Stimulated activated CD8-positive, alpha-beta memory T cell treated with anti-CD3 and anti-CD28 coated beads, Interleukin-4, amount 100 ng/mL, for 24 hours (primary cell): ENCODE measurements around the gene LCN2.
"Not testable (repeated sequence)": the region's sequence is repeated elsewhere in the genome, so short reads cannot be mapped to it uniquely, and the experiment has no call there.

Experiments
- DNase-seq: peaks from one replicate; pipeline ENCODE4 v3.0.0-alpha.2; 2020; ENCODE audit warnings: low read depth

LCN2 gene

DNA sequence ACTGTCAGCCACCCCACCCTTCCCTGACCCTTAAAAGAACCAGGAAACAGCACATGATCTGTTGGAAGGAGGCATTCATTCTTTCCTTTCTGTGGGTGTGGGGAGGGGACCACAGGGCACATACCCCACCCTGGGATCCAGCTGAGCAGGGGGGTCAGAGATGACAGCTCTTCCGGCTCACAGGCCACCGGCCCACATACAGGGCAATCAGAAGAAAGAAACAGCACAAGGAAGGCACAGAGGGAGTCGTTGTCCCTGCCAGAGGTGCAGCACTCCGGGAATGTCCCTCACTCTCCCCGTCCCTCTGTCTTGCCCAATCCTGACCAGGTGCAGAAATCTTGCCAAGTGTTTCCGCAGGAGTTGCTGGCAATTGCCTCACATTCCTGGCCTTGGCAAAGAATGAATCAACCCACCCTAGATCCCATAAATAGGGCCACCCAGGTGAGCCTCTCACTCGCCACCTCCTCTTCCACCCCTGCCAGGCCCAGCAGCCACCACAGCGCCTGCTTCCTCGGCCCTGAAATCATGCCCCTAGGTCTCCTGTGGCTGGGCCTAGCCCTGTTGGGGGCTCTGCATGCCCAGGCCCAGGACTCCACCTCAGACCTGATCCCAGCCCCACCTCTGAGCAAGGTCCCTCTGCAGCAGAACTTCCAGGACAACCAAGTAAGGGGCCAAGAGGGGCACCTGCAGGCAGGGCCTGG is at the start of gene LCN2:
TSS of gene LCN2 (plus strand) at position 453 of the 701 bp plus-strand sequence. CDS start at position 526, 73 bp downstream.
- DNase-seq, result no peak

DNA sequence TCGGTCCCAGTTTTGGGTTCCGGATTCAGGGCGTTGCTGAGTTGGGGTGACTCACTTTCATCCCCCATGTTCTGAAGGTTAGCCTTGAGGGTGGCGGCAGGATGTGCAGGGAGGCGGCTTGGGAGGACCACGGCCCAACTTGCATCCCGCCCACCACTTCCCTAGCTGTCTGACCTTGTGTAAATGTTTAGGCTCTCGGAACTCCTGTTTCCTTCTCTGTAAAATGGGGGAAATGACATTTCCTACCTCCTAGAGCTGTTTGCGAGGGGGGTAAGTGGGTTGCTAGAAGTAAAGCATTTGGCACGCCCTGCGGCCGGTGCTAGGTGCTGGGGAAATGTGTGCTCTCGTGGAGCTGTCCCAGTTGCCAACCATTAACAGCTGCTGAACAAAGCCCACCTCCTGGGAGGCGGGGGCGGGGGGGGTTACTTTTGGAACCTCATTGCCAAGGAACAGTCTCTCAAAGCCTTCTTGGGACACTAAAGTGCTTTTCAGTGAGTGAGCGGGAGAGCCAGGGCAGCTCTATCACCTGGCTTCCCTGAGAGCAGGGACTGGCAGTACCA is 49.2 kb upstream of the LCN2 start:
- no peak for DNase-seq

DNA sequence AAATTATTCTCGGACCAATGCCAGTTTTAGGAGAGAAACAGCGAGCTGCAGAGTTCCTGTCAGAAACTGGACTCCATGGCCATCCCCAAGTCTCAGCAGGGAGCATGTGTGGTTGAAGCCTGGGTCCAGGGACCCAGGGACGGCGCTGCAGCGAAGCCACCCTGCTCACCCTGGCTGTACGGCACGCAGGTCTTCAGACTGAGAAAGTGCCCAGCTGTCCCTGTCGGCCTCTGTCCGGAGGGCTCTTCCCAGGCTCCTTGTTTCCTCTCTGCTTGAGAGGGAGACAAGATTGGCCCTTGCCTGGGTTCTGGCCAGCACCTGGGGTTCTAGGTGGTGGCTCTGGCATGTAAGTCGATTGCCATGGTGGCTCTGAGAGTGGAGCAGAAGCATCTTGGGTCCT is 48.7 kb upstream of the LCN2 start:
- DNase-seq, result no peak

DNA sequence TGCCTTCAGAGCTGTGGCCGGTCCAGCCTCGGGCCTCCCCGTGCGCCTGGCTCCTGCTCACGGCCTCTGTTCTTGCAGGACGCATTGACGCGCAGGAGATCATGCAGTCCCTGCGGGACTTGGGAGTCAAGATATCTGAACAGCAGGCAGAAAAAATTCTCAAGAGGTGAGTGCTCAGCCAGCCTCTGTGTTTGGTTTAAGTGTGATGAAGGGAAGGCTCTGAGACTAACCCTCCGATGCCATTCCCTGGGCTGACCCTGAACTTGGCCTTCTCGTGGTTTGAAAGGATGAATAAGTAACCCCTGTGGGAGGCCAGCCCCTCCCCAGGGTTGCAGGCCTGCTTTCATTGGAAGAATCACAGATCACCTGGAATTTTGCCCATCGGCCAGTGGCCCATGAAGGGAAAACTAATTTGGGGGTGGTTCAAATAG is 48.0 kb upstream of the LCN2 start:
- no peak for DNase-seq

DNA sequence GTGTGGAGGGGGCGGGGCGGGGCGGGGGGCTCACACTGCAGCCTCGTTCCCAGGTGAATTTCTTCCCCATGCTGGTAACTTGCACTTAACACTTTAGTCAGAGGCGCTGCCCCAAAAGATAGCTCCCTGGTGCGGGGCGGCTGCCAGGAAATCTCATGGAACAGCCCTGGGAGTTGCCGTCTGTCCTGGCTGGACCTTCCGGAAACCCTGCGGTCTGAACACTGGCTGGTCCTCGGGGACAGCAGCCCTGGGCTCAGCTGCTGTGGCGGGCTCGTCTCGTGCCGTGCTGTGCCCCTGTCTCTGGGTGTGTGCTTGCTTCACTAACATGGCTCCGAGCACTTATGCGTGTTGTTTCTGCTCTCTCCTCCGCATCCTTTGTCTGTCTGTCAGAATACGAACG is 47.6 kb upstream of the LCN2 start:
- no peak for DNase-seq

DNA sequence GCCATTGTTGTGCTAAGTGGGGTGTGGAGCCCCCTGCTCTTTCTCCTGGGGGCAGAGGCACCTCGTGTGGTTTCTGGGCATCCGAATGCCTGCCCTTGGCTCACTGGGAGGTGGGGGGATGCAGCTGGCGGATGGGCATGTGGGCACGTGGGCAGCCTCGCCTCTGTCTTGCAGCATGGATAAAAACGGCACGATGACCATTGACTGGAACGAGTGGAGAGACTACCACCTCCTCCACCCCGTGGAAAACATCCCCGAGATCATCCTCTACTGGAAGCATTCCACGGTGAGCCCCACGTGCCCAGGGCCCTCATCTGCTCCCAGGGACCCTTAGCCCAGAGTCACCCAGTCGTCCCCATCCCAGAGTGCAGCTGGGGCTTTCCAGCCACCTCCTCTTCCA is 47.1 kb upstream of the LCN2 start:
- no peak for DNase-seq

DNA sequence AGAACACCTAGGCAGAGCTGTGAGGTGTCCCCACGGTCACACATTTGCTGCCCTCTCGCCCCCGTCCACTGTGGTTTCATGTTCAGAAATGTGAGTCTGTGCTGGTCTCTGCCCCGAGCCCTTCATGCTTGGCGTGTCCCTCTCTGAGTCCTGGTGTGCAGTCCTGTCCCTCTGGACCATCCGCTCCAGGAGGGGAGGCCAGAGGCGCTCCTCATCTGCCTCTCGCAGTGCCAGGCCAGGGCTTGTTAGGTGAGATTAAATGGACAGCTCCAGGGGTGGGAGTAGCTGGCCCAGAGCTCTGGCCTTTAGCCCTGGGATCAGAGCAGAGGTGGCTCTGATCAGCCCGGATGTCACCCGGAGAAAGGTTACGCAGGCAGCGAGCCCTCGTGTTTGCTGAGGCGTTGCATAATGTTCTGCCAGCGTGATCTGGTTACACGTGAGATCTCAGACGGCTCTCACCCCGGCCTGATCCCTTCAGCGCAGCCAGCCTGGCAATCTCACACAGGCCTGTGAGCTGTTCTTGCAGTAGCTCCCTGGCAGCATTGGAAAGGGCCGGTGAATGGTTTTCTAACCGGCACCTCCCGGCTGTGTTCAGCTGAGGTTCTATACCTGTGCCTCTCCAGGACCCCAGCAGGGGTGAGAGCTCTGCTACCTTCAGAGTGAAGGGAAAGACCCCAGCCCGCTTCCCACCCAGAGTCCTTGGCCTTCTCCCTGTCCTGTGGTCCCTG is 46.2 kb upstream of the LCN2 start:
- DNase-seq, result no peak

DNA sequence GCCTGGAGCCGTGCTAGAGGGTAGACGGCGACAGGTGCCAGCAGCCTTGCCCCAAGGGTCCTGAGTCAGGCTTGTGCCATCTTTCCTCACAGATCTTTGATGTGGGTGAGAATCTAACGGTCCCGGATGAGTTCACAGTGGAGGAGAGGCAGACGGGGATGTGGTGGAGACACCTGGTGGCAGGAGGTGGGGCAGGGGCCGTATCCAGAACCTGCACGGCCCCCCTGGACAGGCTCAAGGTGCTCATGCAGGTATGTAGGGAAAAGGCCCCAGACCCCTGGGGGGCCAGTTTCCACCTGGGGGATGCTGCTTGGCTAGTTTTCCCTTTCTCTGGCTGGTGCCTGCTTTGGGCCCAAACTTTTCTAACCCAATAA is 45.7 kb upstream of the LCN2 start:
- no peak for DNase-seq

DNA sequence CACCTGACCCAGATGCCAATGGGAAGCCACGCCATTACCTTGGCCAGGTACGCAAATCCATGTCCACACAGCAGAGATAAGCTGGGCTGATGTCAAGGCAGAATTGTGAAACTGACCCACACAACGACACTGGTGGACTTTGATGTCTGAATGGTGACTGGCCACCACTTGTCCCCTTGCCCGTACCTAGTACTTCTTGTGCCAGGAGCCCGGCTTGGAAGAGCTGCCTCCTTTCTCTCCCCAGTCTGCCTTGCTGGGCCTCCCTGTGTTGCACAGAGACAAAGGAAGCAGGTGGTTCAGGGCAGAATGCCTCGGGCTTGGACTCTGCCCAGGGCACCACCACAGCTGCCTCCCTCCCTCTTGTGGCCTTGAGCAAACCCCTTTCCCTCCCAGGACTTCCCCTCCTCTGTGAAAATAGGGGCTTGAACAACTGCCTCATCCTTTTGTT is 45.1 kb upstream of the LCN2 start:
- DNase-seq, result no peak

DNA sequence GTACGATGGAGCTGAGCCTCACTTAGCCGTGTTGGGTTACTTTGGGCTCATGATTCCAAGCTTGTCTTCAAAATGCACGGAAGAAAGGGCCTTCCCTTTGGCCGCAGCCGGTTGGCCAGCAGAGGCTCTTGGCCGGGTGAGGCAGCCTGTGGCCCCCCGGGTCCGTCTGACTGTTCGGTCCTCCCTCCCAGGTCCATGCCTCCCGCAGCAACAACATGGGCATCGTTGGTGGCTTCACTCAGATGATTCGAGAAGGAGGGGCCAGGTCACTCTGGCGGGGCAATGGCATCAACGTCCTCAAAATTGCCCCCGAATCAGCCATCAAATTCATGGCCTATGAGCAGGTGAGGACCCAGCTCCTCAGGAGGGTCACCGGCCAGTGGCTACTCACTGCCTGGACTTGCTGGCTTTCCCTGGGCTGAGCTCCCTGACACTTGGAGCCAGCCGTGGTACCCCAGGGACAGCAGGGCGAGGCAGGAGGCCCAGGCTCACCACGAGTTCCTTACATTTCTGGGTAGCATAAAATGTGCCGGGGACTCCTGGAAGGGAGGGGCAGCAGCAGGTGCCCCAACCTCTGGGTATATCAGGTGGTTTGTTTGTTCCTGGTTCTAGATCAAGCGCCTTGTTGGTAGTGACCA is 43.6 kb upstream of the LCN2 start:
- no peak for DNase-seq

DNA sequence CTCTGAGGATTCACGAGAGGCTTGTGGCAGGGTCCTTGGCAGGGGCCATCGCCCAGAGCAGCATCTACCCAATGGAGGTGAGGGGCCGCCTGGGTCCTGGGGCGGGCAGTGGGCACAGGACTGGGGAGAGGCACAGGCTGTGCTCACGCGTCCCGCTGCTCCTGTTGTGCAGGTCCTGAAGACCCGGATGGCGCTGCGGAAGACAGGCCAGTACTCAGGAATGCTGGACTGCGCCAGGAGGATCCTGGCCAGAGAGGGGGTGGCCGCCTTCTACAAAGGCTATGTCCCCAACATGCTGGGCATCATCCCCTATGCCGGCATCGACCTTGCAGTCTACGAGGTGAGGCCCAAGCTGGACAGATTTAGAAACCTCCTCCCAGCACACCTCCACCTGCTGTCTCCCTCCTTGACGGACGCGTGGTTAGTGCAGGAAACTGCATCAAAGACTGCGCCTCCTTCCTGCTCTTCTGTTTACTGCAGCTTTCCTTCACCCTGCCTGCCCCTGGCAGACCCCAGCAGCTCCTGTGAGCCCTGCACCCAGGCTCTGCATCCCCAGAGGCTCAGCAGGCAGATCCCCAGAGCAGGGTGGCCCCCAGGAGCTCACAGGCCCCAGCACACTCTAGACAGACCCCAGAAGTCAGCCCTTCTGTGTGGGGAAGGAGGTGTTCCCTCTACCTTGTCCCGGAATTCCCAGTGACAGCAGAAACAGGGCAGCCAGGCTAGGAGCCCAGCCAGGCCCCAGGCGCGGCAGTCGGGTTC is 42.9 kb upstream of the LCN2 start:
- DNase-seq, result no peak

DNA sequence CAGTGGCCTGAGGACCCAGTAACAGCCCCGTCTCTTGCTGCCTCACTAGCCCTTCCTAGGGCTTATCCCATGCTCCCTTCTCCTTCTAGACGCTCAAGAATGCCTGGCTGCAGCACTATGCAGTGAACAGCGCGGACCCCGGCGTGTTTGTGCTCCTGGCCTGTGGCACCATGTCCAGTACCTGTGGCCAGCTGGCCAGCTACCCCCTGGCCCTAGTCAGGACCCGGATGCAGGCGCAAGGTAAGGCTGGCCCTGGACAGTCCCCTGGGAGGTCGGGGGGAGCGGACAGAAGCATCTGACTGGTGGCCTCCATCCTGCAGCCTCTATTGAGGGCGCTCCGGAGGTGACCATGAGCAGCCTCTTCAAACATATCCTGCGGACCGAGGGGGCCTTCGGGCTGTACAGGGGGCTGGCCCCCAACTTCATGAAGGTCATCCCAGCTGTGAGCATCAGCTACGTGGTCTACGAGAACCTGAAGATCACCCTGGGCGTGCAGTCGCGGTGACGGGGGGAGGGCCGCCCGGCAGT is 42.2 kb upstream of the LCN2 start:
- no peak for DNase-seq

DNA sequence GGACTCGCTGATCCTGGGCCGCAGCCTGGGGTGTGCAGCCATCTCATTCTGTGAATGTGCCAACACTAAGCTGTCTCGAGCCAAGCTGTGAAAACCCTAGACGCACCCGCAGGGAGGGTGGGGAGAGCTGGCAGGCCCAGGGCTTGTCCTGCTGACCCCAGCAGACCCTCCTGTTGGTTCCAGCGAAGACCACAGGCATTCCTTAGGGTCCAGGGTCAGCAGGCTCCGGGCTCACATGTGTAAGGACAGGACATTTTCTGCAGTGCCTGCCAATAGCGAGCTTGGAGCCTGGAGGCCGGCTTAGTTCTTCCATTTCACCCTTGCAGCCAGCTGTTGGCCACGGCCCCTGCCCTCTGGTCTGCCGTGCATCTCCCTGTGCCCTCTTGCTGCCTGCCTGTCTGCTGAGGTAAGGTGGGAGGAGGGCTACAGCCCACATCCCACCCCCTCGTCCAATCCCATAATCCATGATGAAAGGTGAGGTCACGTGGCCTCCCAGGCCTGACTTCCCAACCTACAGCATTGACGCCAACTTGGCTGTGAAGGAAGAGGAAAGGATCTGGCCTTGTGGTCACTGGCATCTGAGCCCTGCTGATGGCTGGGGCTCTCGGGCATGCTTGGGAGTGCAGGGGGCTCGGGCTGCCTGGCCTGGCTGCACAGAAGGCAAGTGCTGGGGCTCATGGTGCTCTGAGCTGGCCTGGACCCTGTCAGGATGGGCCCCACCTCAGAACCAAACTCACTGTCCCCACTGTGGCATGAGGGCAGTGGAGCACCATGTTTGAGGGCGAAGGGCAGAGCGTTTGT is 41.6 kb upstream of the LCN2 start:
- no peak for DNase-seq

DNA sequence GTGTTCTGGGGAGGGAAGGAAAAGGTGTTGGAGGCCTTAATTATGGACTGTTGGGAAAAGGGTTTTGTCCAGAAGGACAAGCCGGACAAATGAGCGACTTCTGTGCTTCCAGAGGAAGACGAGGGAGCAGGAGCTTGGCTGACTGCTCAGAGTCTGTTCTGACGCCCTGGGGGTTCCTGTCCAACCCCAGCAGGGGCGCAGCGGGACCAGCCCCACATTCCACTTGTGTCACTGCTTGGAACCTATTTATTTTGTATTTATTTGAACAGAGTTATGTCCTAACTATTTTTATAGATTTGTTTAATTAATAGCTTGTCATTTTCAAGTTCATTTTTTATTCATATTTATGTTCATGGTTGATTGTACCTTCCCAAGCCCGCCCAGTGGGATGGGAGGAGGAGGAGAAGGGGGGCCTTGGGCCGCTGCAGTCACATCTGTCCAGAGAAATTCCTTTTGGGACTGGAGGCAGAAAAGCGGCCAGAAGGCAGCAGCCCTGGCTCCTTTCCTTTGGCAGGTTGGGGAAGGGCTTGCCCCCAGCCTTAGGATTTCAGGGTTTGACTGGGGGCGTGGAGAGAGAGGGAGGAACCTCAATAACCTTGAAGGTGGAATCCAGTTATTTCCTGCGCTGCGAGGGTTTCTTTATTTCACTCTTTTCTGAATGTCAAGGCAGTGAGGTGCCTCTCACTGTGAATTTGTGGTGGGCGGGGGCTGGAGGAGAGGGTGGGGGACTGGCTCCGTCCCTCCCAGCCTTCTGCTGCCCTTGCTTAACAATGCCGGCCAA is 40.8 kb upstream of the LCN2 start:
- DNase-seq, result no peak

DNA sequence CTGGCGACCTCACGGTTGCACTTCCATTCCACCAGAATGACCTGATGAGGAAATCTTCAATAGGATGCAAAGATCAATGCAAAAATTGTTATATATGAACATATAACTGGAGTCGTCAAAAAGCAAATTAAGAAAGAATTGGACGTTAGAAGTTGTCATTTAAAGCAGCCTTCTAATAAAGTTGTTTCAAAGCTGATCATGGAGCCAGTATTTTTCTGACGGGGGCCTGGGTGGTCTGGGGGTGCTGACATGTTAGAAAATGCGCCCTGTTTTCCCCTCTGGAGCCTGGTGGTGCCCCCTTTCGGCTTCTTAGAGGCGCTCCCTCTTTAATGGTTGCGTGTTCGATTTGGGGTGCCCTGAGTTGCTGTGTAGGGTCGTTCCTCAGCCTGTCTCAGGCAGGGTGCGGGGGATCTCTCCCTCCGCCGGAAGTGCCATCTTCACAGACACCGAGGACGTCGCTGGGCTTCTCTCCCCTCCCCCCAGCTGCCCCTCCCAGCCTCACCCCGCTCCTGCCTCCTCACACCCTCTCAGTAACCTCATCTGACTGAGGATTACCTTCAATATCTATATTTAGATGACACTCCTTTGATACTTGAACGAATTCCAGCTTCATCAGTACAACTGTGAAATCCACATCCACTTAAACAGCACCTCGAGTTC is 40.1 kb upstream of the LCN2 start:
- DNase-seq, result no peak

DNA sequence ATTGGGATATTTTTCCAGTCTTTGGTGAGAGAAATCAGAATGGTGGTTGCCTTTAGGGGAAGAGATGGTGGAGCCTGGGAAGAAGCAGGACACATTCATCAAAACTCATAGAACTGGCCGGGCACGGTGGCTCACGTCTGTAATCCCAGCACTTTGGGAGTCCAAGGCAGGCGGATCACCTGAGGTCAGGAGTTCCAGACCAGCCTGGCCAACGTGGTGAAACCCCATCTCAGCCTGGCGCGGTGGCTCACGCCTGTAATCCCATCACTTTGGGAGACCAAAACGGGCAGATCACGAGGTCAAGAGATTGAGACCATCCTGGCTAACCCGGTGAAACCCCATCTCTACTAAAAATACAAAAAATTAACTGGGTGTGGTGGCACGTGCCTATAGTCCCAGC is 37.5 kb upstream of the LCN2 start:
- not testable (repeated sequence) for DNase-seq

DNA sequence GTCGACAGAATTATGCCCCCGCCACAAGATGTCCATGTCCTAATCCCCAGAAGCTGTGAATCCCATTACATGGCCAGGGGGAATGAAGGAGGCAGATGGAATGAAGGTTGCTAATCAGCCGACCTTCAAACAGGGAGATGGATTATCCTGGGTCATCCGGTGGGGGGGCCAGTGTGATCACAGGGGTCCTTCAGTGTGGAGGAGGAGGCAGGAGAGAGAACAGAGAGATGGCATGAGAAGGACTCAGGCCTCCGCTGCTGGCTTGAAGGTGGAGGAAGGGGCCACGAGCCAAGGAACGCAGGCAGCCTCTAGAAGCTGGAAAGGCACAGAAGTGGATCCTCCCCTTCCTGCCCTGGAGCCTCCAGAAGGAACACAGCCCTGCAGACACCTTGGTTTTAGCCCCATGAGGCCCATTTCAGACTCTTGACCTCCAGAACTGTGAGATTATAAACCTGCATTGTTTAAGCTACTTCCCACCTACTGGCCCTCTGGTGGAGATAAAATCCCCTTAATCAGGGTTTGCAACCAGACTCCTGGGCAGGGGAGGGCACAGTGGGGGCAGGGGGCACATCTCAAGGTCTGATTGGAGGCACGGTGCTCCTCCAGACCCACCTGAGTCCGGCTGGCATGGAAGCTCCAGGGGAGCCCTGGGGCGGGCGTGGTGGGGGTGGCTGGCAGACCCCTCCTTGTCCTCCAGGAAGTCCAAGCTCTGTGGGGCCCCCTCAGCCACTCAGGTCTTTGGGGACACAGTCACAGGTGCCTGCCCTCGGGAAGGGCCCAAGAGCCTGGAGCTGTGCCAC is 35.5 kb upstream of the LCN2 start:
- no peak for DNase-seq

DNA sequence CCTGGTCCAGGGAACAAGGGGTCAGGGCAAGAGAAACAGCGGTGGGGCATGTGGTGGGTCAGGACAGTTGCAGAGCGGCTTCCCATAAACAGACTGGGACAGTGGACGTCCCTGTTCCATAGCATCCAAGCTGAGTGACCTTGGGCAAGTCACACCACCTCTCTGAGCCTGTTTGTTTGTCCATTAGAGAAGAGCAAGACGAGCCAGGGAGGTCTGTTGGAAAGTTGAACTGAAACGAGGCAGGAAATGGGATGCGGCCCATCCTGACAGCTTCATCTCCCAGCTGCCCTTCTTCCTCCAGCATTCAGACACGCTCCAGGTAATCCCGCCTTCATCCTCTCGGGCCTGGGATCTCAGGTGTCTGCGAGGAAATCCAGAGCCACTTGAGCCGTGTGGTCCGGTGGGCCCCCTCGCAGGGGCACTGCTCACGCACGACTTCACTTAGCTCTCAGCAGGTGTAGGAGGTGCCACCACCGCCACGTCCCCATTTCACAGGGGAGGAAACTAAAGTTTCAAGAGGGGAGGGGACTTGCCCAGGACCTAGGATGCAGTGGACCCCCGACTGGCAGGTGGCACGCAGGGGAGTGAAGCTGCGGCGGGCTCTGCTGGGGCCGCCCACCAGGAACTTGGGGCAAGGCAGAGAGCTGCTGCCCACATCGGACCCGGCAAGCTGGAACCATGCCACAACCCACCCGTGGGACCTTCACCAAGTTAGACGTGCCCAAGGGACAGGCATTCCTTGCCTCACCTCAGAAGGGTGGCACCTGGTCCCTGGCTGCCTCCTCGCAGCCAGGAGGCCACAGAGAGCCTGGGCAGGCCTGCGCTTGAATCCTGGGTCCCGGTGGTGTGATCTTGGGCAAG is 34.7 kb upstream of the LCN2 start:
- no peak for DNase-seq
